Transverse colon (tissue), 4 donors: Measurements from ENCODE around the gene NT5C2.
"Not testable (repeated sequence)": the region's sequence is repeated elsewhere in the genome, so short reads cannot be mapped to it uniquely, and the experiment has no call there.

ENCODE experiments used
- EP300 ChIP-seq: sonication (generic); formaldehyde crosslinking; IDR thresholded peaks from one replicate; pipeline ENCODE4 v1.6.1; 2017; ENCODE audit warnings: antibody characterized with exemption, low read depth
- POLR2A ChIP-seq: fragments of 450-650 bp; IDR thresholded peaks from one replicate; pipeline ENCODE4 v1.6.1; 2016; ENCODE audit warnings: antibody characterized with exemption, mild to moderate bottlenecking, moderate library complexity
- POLR2AphosphoS5 ChIP-seq, 3 donors: sonication (generic); formaldehyde crosslinking; IDR thresholded peaks; one replicate each; pipeline ENCODE4 v1.6.1; 2016; ENCODE audit warnings: antibody characterized with exemption in 3 of 3
- TF ChIP-seq, protein P1 (sequence below), 5 experiments: fragments of 200-600 bp in 3 of 5; fragments of 450-650 bp in 2 of 5; sonication (generic) in 3 of 5; IDR thresholded peaks; 1 replicate in 2 of 5; 2 replicates in 3 of 5; pipeline ENCODE4 v1.5.1; 2016 to 2017; ENCODE audit warnings: antibody characterized with exemption in 5 of 5, inconsistent platforms in 3 of 5, mild to moderate bottlenecking in 2 of 5, moderate library complexity in 1 of 5

DNA sequence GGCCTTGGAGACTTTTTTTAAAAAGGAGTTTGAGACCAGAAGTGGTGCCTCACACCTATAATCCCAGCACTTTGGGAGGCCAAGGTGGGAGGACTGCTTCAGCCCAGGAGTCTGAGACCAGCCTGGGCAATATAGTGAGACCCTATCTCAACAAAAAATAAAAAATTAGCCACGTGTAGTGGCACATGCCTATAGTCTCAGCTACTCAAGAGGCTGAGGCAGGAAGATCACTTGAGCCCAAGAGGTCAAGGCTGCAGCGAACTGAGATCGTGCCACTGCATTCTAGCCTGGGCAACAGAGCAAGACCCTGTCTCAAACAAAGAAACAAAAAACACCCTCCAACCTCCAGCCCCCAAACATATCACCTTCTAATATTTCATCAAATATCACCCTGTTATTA lies 49.4 kb downstream of the NT5C2 start:
- TF ChIP-seq, protein P1, sequence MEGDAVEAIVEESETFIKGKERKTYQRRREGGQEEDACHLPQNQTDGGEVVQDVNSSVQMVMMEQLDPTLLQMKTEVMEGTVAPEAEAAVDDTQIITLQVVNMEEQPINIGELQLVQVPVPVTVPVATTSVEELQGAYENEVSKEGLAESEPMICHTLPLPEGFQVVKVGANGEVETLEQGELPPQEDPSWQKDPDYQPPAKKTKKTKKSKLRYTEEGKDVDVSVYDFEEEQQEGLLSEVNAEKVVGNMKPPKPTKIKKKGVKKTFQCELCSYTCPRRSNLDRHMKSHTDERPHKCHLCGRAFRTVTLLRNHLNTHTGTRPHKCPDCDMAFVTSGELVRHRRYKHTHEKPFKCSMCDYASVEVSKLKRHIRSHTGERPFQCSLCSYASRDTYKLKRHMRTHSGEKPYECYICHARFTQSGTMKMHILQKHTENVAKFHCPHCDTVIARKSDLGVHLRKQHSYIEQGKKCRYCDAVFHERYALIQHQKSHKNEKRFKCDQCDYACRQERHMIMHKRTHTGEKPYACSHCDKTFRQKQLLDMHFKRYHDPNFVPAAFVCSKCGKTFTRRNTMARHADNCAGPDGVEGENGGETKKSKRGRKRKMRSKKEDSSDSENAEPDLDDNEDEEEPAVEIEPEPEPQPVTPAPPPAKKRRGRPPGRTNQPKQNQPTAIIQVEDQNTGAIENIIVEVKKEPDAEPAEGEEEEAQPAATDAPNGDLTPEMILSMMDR (IDR thresholded peaks at IDR 0.05) = not testable (repeated sequence)
- TF ChIP-seq POLR2A; POLR2AphosphoS5 (IDR thresholded peaks at IDR 0.05); EP300: not testable (repeated sequence)
